SK-N-SH (cell line): Measurements from ENCODE around the gene LOC128125822.

Experiments
- CTCF ChIA-PET: fragments of 300-600, 350-600 bp; formaldehyde crosslinking; extraction: SDS; loops from one replicate; lab custom pipeline; 2021; lab: Yijun Ruan, JAX
- POLR2A ChIA-PET: fragments of 350-600 bp; sonication (Branson Sonifier 250); formaldehyde crosslinking; extraction: SDS; loops from one replicate; lab custom pipeline; 2020; ENCODE audit warnings: antibody characterized with exemption, inconsistent platforms; lab: Yijun Ruan, JAX
- DNase-seq: peaks from one replicate; pipeline ENCODE4 v3.0.0; 2012
- H2AFZ ChIP-seq: fragments of 200-600 bp; sonication (generic); 2 replicates; pipeline ENCODE4 v1.8.1; 2016; ENCODE audit warnings: antibody characterized with exemption, mild to moderate bottlenecking, low read depth
- H3F3A ChIP-seq: fragments of 200-600 bp; sonication (generic); replicated peaks from 2 replicates; pipeline ENCODE3; 2016; ENCODE audit warnings: antibody characterized with exemption, mild to moderate bottlenecking; ENCODE audit not compliant: insufficient read depth
- H3K27ac ChIP-seq, 2 experiments: fragments of 200-500 bp in 1 of 2; fragments of 200-600 bp in 1 of 2; sonication (Bioruptor generic) in 1 of 2; sonication (generic), shearing (Covaris generic) in 1 of 2; 2 replicates each; pipeline versions ENCODE4 v1.5.1 to v1.6.1; 2014 to 2016; ENCODE audit warnings: low read depth in 2 of 2, inconsistent platforms in 1 of 2, low read length in 1 of 2, mild to moderate bottlenecking in 1 of 2, mixed read lengths in 1 of 2
- H3K27me3 ChIP-seq: fragments of 200-600 bp; sonication (generic), shearing (Covaris generic); 2 replicates; pipeline ENCODE4 v1.6.1; 2016; ENCODE audit warnings: mixed run types; ENCODE audit not compliant: insufficient read depth
- H3K36me3 ChIP-seq, 2 experiments: fragments of 200-500 bp in 1 of 2; fragments of 200-600 bp in 1 of 2; sonication (Bioruptor generic) in 1 of 2; sonication (generic) in 1 of 2; replicated peaks in 1 of 2; 2 replicates each; pipeline versions ENCODE3 to v1.5.1; 2014 to 2016; ENCODE audit warnings: low read length in 1 of 2, mild to moderate bottlenecking in 1 of 2; ENCODE audit not compliant: insufficient read depth in 2 of 2, control insufficient read depth in 1 of 2
- H3K4me1 ChIP-seq, 2 experiments: fragments of 200-500 bp in 1 of 2; fragments of 200-600 bp in 1 of 2; sonication (Bioruptor generic) in 1 of 2; sonication (generic), shearing (Covaris generic) in 1 of 2; 2 replicates each; pipeline versions ENCODE4 v1.5.1 to v1.6.1; 2014 to 2016; ENCODE audit warnings: low read depth in 1 of 2, low read length in 1 of 2, mixed run types in 1 of 2; ENCODE audit not compliant: insufficient read depth in 2 of 2, control insufficient read depth in 1 of 2
- H3K4me2 ChIP-seq: fragments of 200-600 bp; sonication (generic), shearing (Covaris generic); 2 replicates; pipeline ENCODE4 v1.6.1; 2017; ENCODE audit warnings: mixed run types
- H3K4me3 ChIP-seq, 2 experiments: fragments of 200-500 bp in 1 of 2; fragments of 200-600 bp in 1 of 2; sonication (Bioruptor generic) in 1 of 2; sonication (generic), shearing (Covaris generic) in 1 of 2; 2 replicates each; pipeline versions ENCODE4 v1.5.1 to v1.8.1; 2014 to 2016; ENCODE audit warnings: low read depth in 2 of 2, inconsistent platforms in 1 of 2, low read length in 1 of 2, mild to moderate bottlenecking in 1 of 2, mixed read lengths in 1 of 2, moderate library complexity in 1 of 2
- H3K79me2 ChIP-seq: fragments of 200-600 bp; sonication (generic); 2 replicates; pipeline ENCODE4 v1.8.1; 2017; ENCODE audit warnings: mild to moderate bottlenecking; ENCODE audit not compliant: insufficient read depth
- H3K9ac ChIP-seq: fragments of 200-600 bp; sonication (generic); 2 replicates; pipeline ENCODE4 v1.6.1; 2017; ENCODE audit warnings: mixed run types
- H3K9me2 ChIP-seq: fragments of 200-600 bp; sonication (generic); 2 replicates; pipeline ENCODE4 v1.6.1; 2017; ENCODE audit warnings: mixed run types
- H3K9me3 ChIP-seq: fragments of 200-600 bp; sonication (generic); 2 replicates; pipeline ENCODE4 v1.6.1; 2017; ENCODE audit warnings: mixed run types, mild to moderate bottlenecking, moderate library complexity
- H4K20me1 ChIP-seq: fragments of 200-600 bp; sonication (generic); 2 replicates; pipeline ENCODE4 v1.6.1; 2017; ENCODE audit warnings: mild to moderate bottlenecking, mixed run types; ENCODE audit not compliant: insufficient read depth
- ELF1 ChIP-seq: IDR thresholded peaks from 2 replicates; pipeline ENCODE4 v1.4.0; 2012
- GABPA ChIP-seq: IDR thresholded peaks from 2 replicates; pipeline ENCODE4 v1.4.0; 2012; ENCODE audit warnings: low read depth, mild to moderate bottlenecking
- NFIC ChIP-seq: IDR thresholded peaks from 2 replicates; pipeline ENCODE4 v1.4.0; 2012; ENCODE audit warnings: borderline replicate concordance
- NRF1 ChIP-seq: IDR thresholded peaks from 2 replicates; pipeline ENCODE4 v1.6.1; 2012; ENCODE audit warnings: low read depth, mild to moderate bottlenecking, low read length
- RAD21 ChIP-seq: IDR thresholded peaks from 2 replicates; pipeline ENCODE4 v1.6.1; 2012; ENCODE audit warnings: mild to moderate bottlenecking, low read length
- RFX5 ChIP-seq: IDR thresholded peaks from 2 replicates; pipeline ENCODE4 v1.6.1; 2012; ENCODE audit warnings: mild to moderate bottlenecking, improper control_type of control experiment, low read length
- RXRA ChIP-seq: IDR thresholded peaks from 2 replicates; pipeline ENCODE4 v1.4.0; 2012; ENCODE audit warnings: low read depth, mild to moderate bottlenecking, borderline replicate concordance
- SIN3A ChIP-seq: IDR thresholded peaks from 2 replicates; pipeline ENCODE4 v1.6.1; 2012; ENCODE audit warnings: low read depth, mild to moderate bottlenecking, low read length, moderate library complexity, borderline replicate concordance
- TEAD4 ChIP-seq: IDR thresholded peaks from 2 replicates; pipeline ENCODE4 v1.4.0; 2012; ENCODE audit warnings: mild to moderate bottlenecking, borderline replicate concordance; ENCODE audit not compliant: insufficient read depth
- YY1 ChIP-seq: IDR thresholded peaks from 2 replicates; pipeline ENCODE4 v1.4.0; 2012; ENCODE audit warnings: low read depth, mild to moderate bottlenecking
- WGBS: methylation state at CpG from one replicate; pipeline ENCODE4 v1.1.6; 2017; ENCODE audit warnings: low lambda C conversion rate; 5-methylcytosine and 5-hydroxymethylcytosine counted together
- TF ChIP-seq, protein P1 (sequence below): fragments of 200-600 bp; sonication (generic); IDR thresholded peaks from 2 replicates; pipeline ENCODE4 v1.6.1; 2017; ENCODE audit warnings: antibody characterized with exemption, mild to moderate bottlenecking, moderate library complexity
- TF ChIP-seq, protein P2 (sequence below): IDR thresholded peaks from 2 replicates; pipeline ENCODE4 v1.4.0; 2012; ENCODE audit warnings: low read depth, borderline replicate concordance

LOC128125822 gene

DNA sequence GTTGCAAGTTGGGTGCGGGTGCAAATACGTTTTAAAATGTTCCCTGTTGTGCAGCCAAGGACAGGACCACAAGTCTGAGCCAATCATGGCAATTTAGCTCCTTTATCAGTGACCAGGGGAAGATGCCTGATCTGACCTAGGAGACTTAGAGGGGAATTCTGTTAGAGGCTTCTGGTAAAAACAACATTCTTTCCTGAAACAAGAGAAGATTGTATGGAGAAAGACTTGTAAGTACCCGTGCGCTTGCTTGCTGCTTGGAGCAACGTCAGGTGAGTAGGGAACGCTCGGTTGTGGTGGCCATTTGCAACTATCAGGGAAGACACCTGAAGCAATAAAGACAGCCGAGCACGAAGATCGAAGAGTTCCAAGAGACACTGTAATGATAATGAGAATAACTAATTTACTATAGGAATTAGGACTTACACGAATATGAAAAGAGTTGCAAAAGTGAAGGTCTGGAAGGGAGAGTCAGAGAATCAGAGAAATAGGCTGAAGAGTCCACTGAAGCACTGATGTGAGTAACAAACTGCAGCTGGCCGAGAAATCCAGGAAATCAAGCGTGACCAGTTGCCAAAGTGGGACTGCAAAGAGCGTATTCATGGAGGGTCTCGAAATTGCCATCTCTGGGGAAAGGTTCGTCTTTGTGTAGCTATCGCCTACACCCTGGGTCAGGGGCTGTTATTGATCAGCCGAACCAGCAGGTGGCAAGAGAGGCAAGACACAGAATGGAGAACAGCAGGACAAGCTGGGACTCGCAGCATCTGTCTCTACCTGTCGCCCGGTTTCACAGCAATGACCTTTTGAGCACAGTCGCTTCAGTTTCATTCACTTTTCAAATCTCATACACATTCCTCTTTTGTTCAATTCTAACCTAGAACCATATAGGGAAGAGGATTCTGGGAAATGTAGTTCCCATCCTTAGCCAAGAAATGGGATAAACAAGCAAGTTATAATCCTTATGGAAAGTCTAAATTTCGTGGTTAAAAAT is 26.1 kb downstream of the LOC128125822 start (continued):
- no peak for TF ChIP-seq NRF1
- TF ChIP-seq, protein P1, sequence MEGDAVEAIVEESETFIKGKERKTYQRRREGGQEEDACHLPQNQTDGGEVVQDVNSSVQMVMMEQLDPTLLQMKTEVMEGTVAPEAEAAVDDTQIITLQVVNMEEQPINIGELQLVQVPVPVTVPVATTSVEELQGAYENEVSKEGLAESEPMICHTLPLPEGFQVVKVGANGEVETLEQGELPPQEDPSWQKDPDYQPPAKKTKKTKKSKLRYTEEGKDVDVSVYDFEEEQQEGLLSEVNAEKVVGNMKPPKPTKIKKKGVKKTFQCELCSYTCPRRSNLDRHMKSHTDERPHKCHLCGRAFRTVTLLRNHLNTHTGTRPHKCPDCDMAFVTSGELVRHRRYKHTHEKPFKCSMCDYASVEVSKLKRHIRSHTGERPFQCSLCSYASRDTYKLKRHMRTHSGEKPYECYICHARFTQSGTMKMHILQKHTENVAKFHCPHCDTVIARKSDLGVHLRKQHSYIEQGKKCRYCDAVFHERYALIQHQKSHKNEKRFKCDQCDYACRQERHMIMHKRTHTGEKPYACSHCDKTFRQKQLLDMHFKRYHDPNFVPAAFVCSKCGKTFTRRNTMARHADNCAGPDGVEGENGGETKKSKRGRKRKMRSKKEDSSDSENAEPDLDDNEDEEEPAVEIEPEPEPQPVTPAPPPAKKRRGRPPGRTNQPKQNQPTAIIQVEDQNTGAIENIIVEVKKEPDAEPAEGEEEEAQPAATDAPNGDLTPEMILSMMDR = peak; percentile 96
- no peak for TF ChIP-seq TEAD4
- no peak for TF ChIP-seq GABPA
- TF ChIP-seq RFX5 = no peak
- TF ChIP-seq ELF1 = no peak
- TF ChIP-seq RXRA = no peak
- TF ChIP-seq, protein P2, sequence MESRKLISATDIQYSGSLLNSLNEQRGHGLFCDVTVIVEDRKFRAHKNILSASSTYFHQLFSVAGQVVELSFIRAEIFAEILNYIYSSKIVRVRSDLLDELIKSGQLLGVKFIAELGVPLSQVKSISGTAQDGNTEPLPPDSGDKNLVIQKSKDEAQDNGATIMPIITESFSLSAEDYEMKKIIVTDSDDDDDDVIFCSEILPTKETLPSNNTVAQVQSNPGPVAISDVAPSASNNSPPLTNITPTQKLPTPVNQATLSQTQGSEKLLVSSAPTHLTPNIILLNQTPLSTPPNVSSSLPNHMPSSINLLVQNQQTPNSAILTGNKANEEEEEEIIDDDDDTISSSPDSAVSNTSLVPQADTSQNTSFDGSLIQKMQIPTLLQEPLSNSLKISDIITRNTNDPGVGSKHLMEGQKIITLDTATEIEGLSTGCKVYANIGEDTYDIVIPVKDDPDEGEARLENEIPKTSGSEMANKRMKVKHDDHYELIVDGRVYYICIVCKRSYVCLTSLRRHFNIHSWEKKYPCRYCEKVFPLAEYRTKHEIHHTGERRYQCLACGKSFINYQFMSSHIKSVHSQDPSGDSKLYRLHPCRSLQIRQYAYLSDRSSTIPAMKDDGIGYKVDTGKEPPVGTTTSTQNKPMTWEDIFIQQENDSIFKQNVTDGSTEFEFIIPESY = no peak
- TF ChIP-seq, all 33 proteins: peak for 6

DNA sequence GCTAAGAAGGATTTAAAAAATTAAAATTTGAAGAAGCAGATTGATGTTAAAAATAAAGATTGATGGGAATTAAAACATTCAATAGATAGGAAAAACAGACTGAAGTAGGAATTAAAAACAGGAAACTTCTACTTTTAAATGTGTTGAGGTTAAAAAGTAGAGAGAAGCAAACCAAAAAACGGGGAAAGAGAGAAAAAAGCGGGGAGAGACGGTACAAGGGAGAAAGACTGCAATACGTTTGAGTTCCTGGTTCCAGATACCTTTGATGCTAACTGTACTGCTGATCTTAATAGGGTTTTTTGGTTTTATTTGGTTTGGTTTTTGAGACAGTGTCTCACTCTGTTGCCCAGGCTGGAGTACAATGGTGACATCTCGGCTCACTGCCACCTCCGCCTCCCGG is 27.0 kb downstream of the LOC128125822 start:
- CTCF ChIA-PET = interaction anchor here (0.7 to 2.8 kb wide), 28 partner anchors 8 to 218 kb away, joined by 3 to 26 read pairs (median 6); partner anchors contain the start of gene PHF3
- H2AFZ ChIP-seq = peak overlapping the region; percentile 5; the same call in 1 of the 2 replicates
- POLR2A ChIA-PET = interaction anchor here (1.1 to 1.6 kb wide), 2 partner anchors 37 to 165 kb away, joined by 4 to 7 read pairs; partner anchors contain the start of gene PHF3
- no peaks in the 10 kb centered on the region for H3K36me3 ChIP-seq
- no peaks in the 10 kb centered on the region for H3K9me2 ChIP-seq
- no peaks in the 10 kb centered on the region for H4K20me1 ChIP-seq
- TF ChIP-seq RAD21 (no peak), RFX5 (no peak), SIN3A (no peak), NFIC (no peak), YY1 (no peak)
- H3K27me3 ChIP-seq = no peaks in the 10 kb centered on the region
- H3K4me2 ChIP-seq = no peak overlapping the region
- H3F3A ChIP-seq = no peaks in the 10 kb centered on the region
- H3K4me1 ChIP-seq = no peaks in the 10 kb centered on the region; a peak in 1 of 4 replicates
- H3K27ac ChIP-seq = no peak overlapping the region
- no peaks in the 10 kb centered on the region for H3K79me2 ChIP-seq
- no peak for DNase-seq
- H3K9ac ChIP-seq = no peak overlapping the region
- H3K9me3 ChIP-seq = no peaks in the 10 kb centered on the region
- 69% methylated on average over 7 of the region's 7 CpGs for WGBS
- no peak overlapping the region for H3K4me3 ChIP-seq
